Heart left ventricle (tissue), 16 donors: ENCODE data around the gene ZNF432. TPM values are rescaled to one million over a fixed set of nuclear protein-coding genes. Genes with fewer than 3 reads are reported as not detected.
"Not testable (repeated sequence)": the region's sequence is repeated elsewhere in the genome, so short reads cannot be mapped to it uniquely, and the experiment has no call there.

Experiments used
- ATAC-seq, 4 donors: fragments of 200-7000 bp; cut with Tn5 transposase; one replicate each; pipeline ENCODE4 v1.9.1; 2020 to 2022; ENCODE audit warnings: moderate library complexity in 4 of 4, mild to moderate bottlenecking in 3 of 4, moderate number of reproducible peaks in 1 of 4
- DNase-seq, 5 donors: peaks; one replicate each; pipeline ENCODE4 v3.0.0-alpha.2; 2020
- H3K27ac ChIP-seq, 12 donors: fragments of 200-600 bp; sonication (generic) in 4 of 12; one replicate each; pipeline versions ENCODE4 v1.5.0 to v1.8.0; 2016 to 2022; ENCODE audit warnings: mild to moderate bottlenecking in 2 of 12
- H3K27me3 ChIP-seq, 9 donors: fragments of 200-600 bp; sonication (generic) in 2 of 9; one replicate each; pipeline versions ENCODE4 v1.5.1 to v1.8.0; 2016 to 2022; ENCODE audit warnings: mild to moderate bottlenecking in 3 of 9
- H3K36me3 ChIP-seq, 9 donors: fragments of 200-600 bp; sonication (generic) in 2 of 9; one replicate each; pipeline versions ENCODE4 v1.5.0 to v1.8.0; 2018 to 2022; ENCODE audit warnings: mild to moderate bottlenecking in 2 of 9
- H3K4me1 ChIP-seq, 12 donors: fragments of 200-600 bp; sonication (generic) in 4 of 12; one replicate each; pipeline versions ENCODE4 v1.5.0 to v1.8.0; 2016 to 2022; ENCODE audit warnings: mild to moderate bottlenecking in 3 of 12
- H3K4me3 ChIP-seq, 12 donors: fragments of 200-600 bp; sonication (generic) in 4 of 12; one replicate each; pipeline versions ENCODE4 v1.5.0 to v1.8.0; 2017 to 2022; ENCODE audit warnings: mild to moderate bottlenecking in 9 of 12, moderate library complexity in 4 of 12
- H3K9me3 ChIP-seq, 12 donors: fragments of 200-600 bp; sonication (generic) in 4 of 12; one replicate each; pipeline versions ENCODE4 v1.5.0 to v1.8.0; 2016 to 2022; ENCODE audit warnings: mild to moderate bottlenecking in 1 of 12
- CTCF ChIP-seq, 12 donors: fragments of 200-600 bp; sonication (generic) in 4 of 12; IDR thresholded peaks; one replicate each; pipeline versions ENCODE4 v1.5.0 to v1.8.0; 2018 to 2022; ENCODE audit warnings: antibody characterized with exemption in 12 of 12, mild to moderate bottlenecking in 5 of 12
- POLR2A ChIP-seq, 2 donors: fragments of 450-650 bp; IDR thresholded peaks; one replicate each; pipeline ENCODE4 v1.6.1; 2017; ENCODE audit warnings: antibody characterized with exemption in 2 of 2, mild to moderate bottlenecking in 2 of 2, moderate library complexity in 2 of 2
- WGBS, 4 donors: extraction: QIAGEN DNeasy Blood & Tissue Kit in 2 of 4; methylation state at CpG; one replicate each; pipeline versions ENCODE4 v1.1.5 to v1.1.7; 2013 to 2018; 5-methylcytosine and 5-hydroxymethylcytosine counted together
- intact Hi-C, 10 donors: fragments of 100-400 bp; cut with DNase I; formaldehyde crosslinking; loops; one replicate each; pipeline versions ENCODE4 v1.11.1 to v1.14.2; 2022
- long read RNA-seq, 3 donors: library from polyadenylated mRNA; unstranded; transcript quantifications; one replicate each; pipeline ENCODE4 v2.0.0, GENCODE V29; 2020 to 2021
- polyA plus RNA-seq, 2 donors: library from polyadenylated mRNA; stranded (reverse); fragments of 200-250 nt; gene quantifications; one replicate each; pipeline ENCODE4 v1.2.3, GENCODE V29; 2013
- total RNA-seq, 9 donors: library from RNA; depleted of rRNA in 2 of 9; stranded (reverse); fragments of >200 nt in 2 of 9; fragmentation: NEBNext Ultra II Directional in 3 of 9; extraction: Animal tissue kit (Norgen Biotek cat#: 25700) in 3 of 9; gene quantifications; one replicate each; pipeline versions ENCODE4 v1.1.0 to v1.2.4, GENCODE V29; 2016 to 2023
- donor health status: ischemic (EF 13 %, LVEDD 7.1; RV severe dilation, severe dysfunction).
- donor health status: healthy with polysubstance abuse.
- donor health status: DM: no; HTN: yes; CAD: no.
- donor health status: DM: no; HTN: no; CAD: no.
- donor health status: ischemic (EF 25% LVEDD 6.9; RV normal size, moderate dysfunction).
- donor health status: ischemic (EF 25% LVEDD 5.7; RV mildly dilated, moderate dysfunction).
- donor health status: healthy.
- donor health status: DM: yes; HTN: yes; CAD: no.
- donor health status: ischemic (EF 35%, LVEDD 5.7; RV mildly dilated, moderate dysfunction).
- donor health status: nonischemic (EF 11% LVEDD 7.7; RV severe dilation, severe dysfunction).
- donor health status: DM: yes; HTN: yes; CAD: no.
- donor health status: PGD.
- donor health status: ischemic (EF 29% LVEDD 5.4; RV normal size, mild dysfunction).
- donor health status: nonischemic (EF 23%, LVEDD 6.1; RV moderate dilation, normal function).

The ZNF432 gene
- total RNA-seq (10 to 100 TPM in 1 of 9 donors, 1 to 10 TPM in 8; 3.4 to 10.9 (median 8.2) TPM), polyA plus RNA-seq (1 to 10 TPM; 5.4 to 8.0 TPM)
- long read RNA-seq, donor 1, partial matches to known transcripts, result 0 of 4 reads
- long read RNA-seq, donor 1, other reads (novel, unspliced or antisense), result 2 of 4 reads
- long read RNA-seq, donor 2, transcript ZNF432-201 (5 exons, 2,577 nt), result major isoform, 7 of 9 reads
- long read RNA-seq, donor 2, partial matches to known transcripts, result 0 of 9 reads
- long read RNA-seq, donor 2, other reads (novel, unspliced or antisense), result 1 of 9 reads
- long read RNA-seq, donor 3, partial matches to known transcripts, result 0 of 3 reads
- long read RNA-seq, donor 3, other reads (novel, unspliced or antisense), result 0 of 3 reads

GRCh38 chr19:52048555-52049501, at the start of gene ZNF432:
TSS of gene ZNF432 (minus strand) at chr19:52048838. CDS start at chr19:52046868, 1,970 bp downstream.
- Histone ChIP-seq H3K4me1 (peaks cover 0 to 19% (median 7%) of the 10 kb centered on the region in 12 donors), H3K4me3 (peak within 1 kb of the TSS; percentile 48 to 76 (median 68)), H3K9me3 (peaks cover 0 to 49% (median 3%) of the 10 kb centered on the region in 12 donors), H3K36me3 (peaks cover 0 to 39% (median 22%) of the 10 kb centered on the region in 9 donors), H3K27me3 (no peaks in the 10 kb centered on the region), H3K27ac (peak within 1 kb of the TSS; percentile 71 to 99 (median 94))
- intact Hi-C loops, result loop anchor here in 4 of 10 donors (1.0 to 5.0 kb wide), 6 partner anchors 20 to 122 kb away; partner anchors contain the start of genes ZNF614 (in 2 of the 4), ZNF613 (in 1 of the 4), ZNF615 (in 1 of the 4) and ZNF841 (in 1 of the 4)
- WGBS, 4 donors, result 0% methylated on average over 47 to 60 of the region's 60 CpGs
- no peak for TF ChIP-seq CTCF (IDR thresholded peaks at IDR 0.05)
- peak in 1 of 2 donors; percentile 38 for TF ChIP-seq POLR2A (IDR thresholded peaks at IDR 0.05)
- ATAC-seq (peak; percentile 97 to 99 (median 98)), DNase-seq (peak; percentile 95 to 98 (median 95))

GRCh38 chr19:52096416-52096815, 47.8 kb upstream of the ZNF432 start:
- WGBS, 4 donors, result 82 to 97% (median 85%) methylated on average over 3 of the region's 3 CpGs
- not testable (repeated sequence) for DNase-seq, ATAC-seq, H3K27me3 ChIP-seq
- Histone ChIP-seq H3K4me1 (peaks cover 0 to 24% (median 15%) of the 10 kb centered on the region in 12 donors), H3K27ac (peak overlapping the region in 8 of 12 donors; percentile 32 to 86 (median 64)), H3K4me3 (peak overlapping the region in 4 of 12 donors; percentile 69 to 99 (median 89)), H3K36me3 (peaks cover 0 to 26% (median 6%) of the 10 kb centered on the region in 9 donors), H3K9me3 (peaks cover 0 to 53% (median 14%) of the 10 kb centered on the region in 12 donors)
- intact Hi-C loops, result loop anchor here in 1 of 10 donors (5.0 kb wide), 1 partner anchor 41 kb away; the partner anchor contains the start of gene ZNF616

- 0 to 1% (median 1%) methylated on average over 58 to 59 of the region's 59 CpGs for WGBS, 4 donors
- intact Hi-C loops, result loop anchor here in 2 of 10 donors (1.0 to 5.0 kb wide), 2 partner anchors 42 to 46 kb away; partner anchors contain the start of gene ZNF616 (in 1 of the 2)
- peak; percentile 96 to 98 (median 97) for DNase-seq
- Histone ChIP-seq H3K36me3 (peaks cover 0 to 30% (median 13%) of the 10 kb centered on the region in 9 donors), H3K4me3 (peak within 1 kb of the TSS; percentile 69 to 99 (median 82)), H3K9me3 (peaks cover 0 to 59% (median 14%) of the 10 kb centered on the region in 12 donors), H3K4me1 (peaks cover 0 to 24% (median 15%) of the 10 kb centered on the region in 12 donors), H3K27me3 (no peaks in the 10 kb centered on the region), H3K27ac (peak within 1 kb of the TSS in 11 of 12 donors; percentile 31 to 87 (median 71))
- ATAC-seq, result peak; percentile 99 to 100 (median 100)
- TF ChIP-seq CTCF (IDR thresholded peaks at IDR 0.05) (peak in 5 of 12 donors; percentile 6 to 48 (median 22)), POLR2A (IDR thresholded peaks at IDR 0.05) (peak in 1 of 2 donors; percentile 73)
Measured at GRCh38 chr19:52095172-52096014, 46.8 kb upstream of the ZNF432 start, which contains the start of gene ZNF841. TSS of gene ZNF841 (minus strand) at chr19:52095765. CDS start at chr19:52084801, 10,964 bp downstream.
